ENCODE measurements around the gene CELA3A.
"Not testable (repeated sequence)": the region's sequence is repeated elsewhere in the genome, so short reads cannot be mapped to it uniquely, and the experiment has no call there.

The CELA3A gene

DNA sequence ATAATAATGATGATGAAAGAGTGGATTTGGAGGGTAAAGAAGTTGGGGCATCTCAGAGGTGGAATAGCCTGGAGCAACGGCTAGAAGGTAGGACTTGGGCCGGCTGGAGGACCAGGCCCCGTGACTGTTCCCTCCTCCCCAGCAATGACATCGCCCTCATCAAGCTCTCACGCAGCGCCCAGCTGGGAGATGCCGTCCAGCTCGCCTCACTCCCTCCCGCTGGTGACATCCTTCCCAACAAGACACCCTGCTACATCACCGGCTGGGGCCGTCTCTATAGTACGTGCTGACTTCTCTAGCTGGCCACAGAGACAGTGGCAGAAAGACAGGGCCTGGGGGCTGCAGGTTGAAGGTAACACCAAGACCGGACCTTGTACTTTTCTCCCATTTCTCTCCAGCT, 5.3 kb downstream of the CELA3A start:
- DNase-seq (ENCODE audit: extremely low spot score); POLR2A ChIA-PET: not testable (repeated sequence)
- CTCF ChIA-PET: interaction anchor here (1.4 kb wide), 1 partner anchor 18 kb away, joined by 3 read pairs; no protein-coding TSS in a partner anchor

DNA sequence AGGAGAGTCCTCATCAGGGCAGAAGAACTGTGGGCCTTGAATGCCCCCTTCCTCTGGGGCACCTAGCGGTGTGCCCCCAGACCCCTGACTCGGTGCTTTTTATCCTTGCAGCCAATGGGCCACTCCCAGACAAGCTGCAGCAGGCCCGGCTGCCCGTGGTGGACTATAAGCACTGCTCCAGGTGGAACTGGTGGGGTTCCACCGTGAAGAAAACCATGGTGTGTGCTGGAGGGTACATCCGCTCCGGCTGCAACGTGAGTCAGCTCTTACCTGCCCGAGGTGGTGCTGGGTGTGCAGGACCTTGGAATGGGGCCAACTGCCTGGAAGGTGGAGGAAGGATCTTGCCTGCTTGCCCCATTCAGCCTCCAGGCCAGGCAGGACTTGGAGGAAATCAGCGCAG, 5.8 kb downstream of the CELA3A start:
- DNase-seq (ENCODE audit: extremely low spot score); POLR2A ChIA-PET: not testable (repeated sequence)
- CTCF ChIA-PET: interaction anchor here (1.4 kb wide), 1 partner anchor 18 kb away, joined by 3 read pairs; no protein-coding TSS in a partner anchor

- POLR2A ChIA-PET; DNase-seq (ENCODE audit: extremely low spot score): not testable (repeated sequence)
- CTCF ChIA-PET: interaction anchor here (1.3 kb wide), 1 partner anchor 9 kb away, joined by 5 read pairs; no protein-coding TSS in a partner anchor
These were observed 8.1 kb downstream of the CELA3A start for GRCh38 chr1:22009566-22009965.

DNA sequence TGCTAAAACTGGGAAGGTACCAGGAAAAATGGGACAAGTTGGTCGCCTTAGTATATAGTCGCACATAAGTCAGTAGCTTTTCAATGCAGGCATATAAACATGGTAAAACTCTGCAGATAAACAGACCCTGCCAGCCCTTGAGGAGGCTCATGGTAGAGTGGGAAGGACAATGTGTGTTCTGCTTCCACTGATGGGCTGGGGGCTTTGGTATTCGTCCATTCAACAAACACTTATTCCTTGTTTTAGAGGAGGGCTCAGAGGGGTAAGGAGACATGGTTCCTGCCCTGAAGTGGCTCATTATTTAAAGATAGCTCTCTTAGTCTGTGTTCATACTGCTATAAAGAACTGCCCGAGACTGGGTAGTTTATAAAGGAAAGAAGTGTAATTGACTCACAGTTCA, 11.3 kb downstream of the CELA3A start:
- CTCF ChIA-PET: not testable (repeated sequence)

GRCh38 chr1:22014575-22015206, 13.2 kb downstream of the CELA3A start:
- CTCF ChIA-PET; DNase-seq (ENCODE audit: extremely low spot score): not testable (repeated sequence)
- POLR2A ChIA-PET: interaction anchor here (0.6 kb wide), 1 partner anchor 570 kb away, joined by 3 read pairs; no protein-coding TSS in a partner anchor

More for the DNA sequence above, 11.3 kb downstream of the CELA3A start:
- POLR2A ChIA-PET; DNase-seq (ENCODE audit: extremely low spot score): not testable (repeated sequence)

DNA sequence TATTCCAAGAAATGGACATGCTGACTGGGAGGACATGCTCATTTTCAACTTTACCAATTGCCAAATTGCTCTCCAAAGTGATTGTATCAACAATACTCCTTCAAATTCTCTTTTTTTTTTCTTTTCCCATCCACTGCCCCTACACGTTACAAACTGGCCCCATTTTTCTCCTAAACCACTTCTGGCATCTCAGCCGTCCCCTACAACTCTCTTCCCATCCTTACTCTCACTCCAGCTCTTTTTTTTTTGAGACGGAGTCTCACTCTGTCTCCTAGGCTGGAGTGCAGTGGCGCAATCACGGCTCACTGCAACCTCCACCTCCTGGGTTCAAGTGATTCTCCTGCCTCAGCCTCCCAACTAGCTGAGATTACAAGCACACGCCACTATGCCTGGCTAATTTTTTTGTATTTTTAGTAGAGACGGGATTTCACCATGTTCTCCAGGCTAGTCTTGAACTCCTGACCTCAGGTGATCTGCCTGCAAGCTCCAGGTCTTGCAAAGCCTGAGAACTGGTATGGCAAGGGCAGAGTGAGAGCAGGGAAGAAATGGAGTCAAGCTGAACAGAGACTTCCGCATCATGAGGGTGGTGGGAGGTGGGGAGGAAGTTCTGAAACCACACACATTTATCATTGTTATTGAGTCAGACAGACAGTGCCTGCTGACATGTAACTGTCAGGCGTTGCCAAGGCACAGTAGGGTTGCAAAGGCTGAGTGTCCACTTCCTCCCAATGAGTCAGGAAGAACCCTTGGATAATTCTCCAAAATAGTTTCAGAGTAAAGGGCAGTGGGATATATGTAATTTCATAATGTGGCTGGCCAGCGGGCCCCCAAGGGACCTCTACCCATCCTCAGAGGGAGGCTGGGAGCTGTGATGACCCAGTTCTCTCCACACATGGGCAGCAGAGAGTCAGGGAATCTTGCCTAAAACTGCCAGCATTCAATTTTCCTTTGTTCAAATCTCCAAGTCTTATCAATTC, 17.4 kb downstream of the CELA3A start:
- CTCF ChIA-PET: interaction anchor here (1.5 to 1.6 kb wide), 2 partner anchors 10 to 21 kb away, joined by 3 to 5 read pairs; no protein-coding TSS in a partner anchor
- TF ChIP-seq CTCF (IDR thresholded peaks at IDR 0.05; ENCODE audit: control extremely low read depth, extremely low read depth, low read depth, missing control alignments): peak; percentile 21
- DNase-seq (ENCODE audit: extremely low spot score): peak; percentile 67
- POLR2A ChIA-PET: interaction anchor here (0.6 kb wide), 1 partner anchor 197 kb away, joined by 5 read pairs; no protein-coding TSS in a partner anchor

GRCh38 chr1:22021061-22021460, 19.6 kb downstream of the CELA3A start:
- DNase-seq (ENCODE audit: extremely low spot score): no peak
- TF ChIP-seq CTCF (IDR thresholded peaks at IDR 0.05; ENCODE audit: control extremely low read depth, extremely low read depth, low read depth, missing control alignments): no peak
- ChIA-PET CTCF (interaction anchor here (1.5 kb wide), 1 partner anchor 16 kb away, joined by 4 read pairs; no protein-coding TSS in a partner anchor), POLR2A (no interaction called here)

- TF ChIP-seq CTCF (IDR thresholded peaks at IDR 0.05; ENCODE audit: control extremely low read depth, extremely low read depth, low read depth, missing control alignments): peak; percentile 31
- DNase-seq (ENCODE audit: extremely low spot score): peak; percentile 67
- ChIA-PET POLR2A (interaction anchor here (0.6 to 2.7 kb wide), 9 partner anchors 13 to 264 kb away, joined by 3 to 28 read pairs (median 6); partner anchors contain the start of gene CDC42), CTCF (interaction anchor here (0.7 to 3.6 kb wide), 14 partner anchors 9 to 770 kb away, joined by 3 to 30 read pairs (median 4); partner anchors contain the start of gene CDC42)
These were observed 23.3 kb downstream of the CELA3A start for GRCh38 chr1:22024485-22025367.
